ENCODE measurements around the gene TSGA10.

Gene TSGA10

DNA sequence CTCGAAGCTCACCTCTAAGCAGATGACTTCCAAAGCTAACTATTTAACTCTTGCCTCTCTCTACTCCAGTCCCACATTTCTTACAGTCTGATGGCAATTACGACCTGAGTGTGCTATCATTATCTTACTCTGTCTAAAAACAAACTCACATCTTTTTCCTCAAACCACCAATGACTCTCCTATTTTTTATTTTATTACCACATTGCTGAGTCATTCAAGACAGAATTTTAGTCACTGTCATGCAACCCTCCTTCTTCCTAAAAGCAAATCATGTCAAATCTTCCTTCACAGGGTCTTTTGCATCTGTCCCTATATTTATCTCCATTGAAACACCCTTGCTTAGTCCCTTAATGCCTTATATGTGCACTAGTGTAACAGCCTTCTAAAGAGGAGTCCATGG is 47.8 kb downstream of the TSGA10 start:
- ChIA-PET CTCF (interaction anchor here (1.7 kb wide), 1 partner anchor 10 kb away, joined by 4 read pairs; no protein-coding TSS in a partner anchor), POLR2A (no interaction called here)
- DNase-seq (ENCODE audit: extremely low spot score), result no peak
- TF ChIP-seq, protein P1, sequence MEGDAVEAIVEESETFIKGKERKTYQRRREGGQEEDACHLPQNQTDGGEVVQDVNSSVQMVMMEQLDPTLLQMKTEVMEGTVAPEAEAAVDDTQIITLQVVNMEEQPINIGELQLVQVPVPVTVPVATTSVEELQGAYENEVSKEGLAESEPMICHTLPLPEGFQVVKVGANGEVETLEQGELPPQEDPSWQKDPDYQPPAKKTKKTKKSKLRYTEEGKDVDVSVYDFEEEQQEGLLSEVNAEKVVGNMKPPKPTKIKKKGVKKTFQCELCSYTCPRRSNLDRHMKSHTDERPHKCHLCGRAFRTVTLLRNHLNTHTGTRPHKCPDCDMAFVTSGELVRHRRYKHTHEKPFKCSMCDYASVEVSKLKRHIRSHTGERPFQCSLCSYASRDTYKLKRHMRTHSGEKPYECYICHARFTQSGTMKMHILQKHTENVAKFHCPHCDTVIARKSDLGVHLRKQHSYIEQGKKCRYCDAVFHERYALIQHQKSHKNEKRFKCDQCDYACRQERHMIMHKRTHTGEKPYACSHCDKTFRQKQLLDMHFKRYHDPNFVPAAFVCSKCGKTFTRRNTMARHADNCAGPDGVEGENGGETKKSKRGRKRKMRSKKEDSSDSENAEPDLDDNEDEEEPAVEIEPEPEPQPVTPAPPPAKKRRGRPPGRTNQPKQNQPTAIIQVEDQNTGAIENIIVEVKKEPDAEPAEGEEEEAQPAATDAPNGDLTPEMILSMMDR (IDR thresholded peaks at IDR 0.05; ENCODE audit: control extremely low read depth, extremely low read depth, low read depth, missing control alignments), result no peak

DNA sequence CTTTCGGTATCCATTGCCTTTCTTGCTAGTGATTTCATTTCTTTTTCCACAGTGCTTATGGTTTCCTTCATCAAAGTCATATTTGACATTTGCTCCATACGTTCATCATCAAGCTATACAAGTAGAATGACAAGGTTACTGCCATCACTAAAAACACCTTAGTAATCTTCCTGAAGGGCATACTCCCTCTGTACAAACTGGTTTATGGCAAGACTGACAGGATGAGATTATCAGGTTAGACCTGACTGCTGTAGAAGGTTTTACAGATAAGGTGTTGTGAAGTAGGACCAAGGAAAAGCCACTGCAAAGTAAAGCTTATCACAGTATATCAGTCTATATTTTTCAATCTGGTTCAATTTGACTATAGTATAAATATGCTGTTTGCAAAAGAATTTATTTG is 50.7 kb downstream of the TSGA10 start:
- DNase-seq (ENCODE audit: extremely low spot score), result no peak
- ChIA-PET POLR2A (no interaction called here), CTCF (interaction anchor here (1.6 kb wide), 1 partner anchor 14 kb away, joined by 3 read pairs; no protein-coding TSS in a partner anchor)
- TF ChIP-seq, protein P1 (IDR thresholded peaks at IDR 0.05; ENCODE audit: control extremely low read depth, extremely low read depth, low read depth, missing control alignments), result no peak

DNA sequence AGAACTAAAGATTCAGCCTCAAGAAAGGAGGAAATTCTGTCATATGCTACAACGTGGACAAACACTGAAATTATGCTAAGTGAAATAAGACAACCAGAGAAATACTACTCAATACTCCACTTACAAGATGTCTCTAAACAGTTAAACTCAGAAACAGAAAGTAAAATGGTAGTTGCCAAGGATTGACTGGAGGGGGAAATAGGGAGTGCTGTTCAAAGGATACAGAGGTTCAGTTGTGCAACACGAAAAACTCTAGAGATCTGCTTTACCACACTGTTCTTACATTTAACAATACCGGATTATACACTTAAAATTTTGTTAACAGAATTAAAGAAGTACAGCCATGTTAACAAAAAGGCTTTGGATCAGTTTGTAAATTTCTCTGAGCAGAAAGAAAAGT is 53.0 kb downstream of the TSGA10 start:
- ChIA-PET CTCF (interaction anchor here (1.0 to 1.3 kb wide), 3 partner anchors 13 to 31 kb away, joined by 3 to 4 read pairs (median 3); no protein-coding TSS in a partner anchor), POLR2A (no interaction called here)
- no peak for DNase-seq (ENCODE audit: extremely low spot score)
- TF ChIP-seq, protein P1 (IDR thresholded peaks at IDR 0.05; ENCODE audit: control extremely low read depth, extremely low read depth, low read depth, missing control alignments), result no peak

DNA sequence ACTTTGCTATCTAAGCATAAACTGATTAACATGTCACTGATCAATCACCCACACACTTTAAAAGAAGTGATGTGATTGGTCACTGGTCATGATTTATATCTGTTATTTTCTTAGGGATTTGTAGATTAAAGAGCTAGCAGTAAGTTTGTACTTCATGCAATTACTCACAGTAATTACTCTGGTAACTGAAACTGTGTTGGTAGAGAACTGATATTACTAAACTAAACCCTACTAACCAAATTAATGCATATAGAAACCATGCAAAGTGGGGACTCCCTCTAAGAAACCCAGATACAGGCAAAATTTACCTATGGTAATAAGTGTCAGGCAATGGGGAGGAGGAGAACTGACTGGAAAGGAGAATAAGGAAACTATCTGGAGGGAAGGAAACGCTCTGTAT is 58.0 kb downstream of the TSGA10 start:
- ChIA-PET POLR2A (no interaction called here), CTCF (no interaction called here)
- DNase-seq (ENCODE audit: extremely low spot score), result no peak
- TF ChIP-seq, protein P1 (IDR thresholded peaks at IDR 0.05; ENCODE audit: control extremely low read depth, extremely low read depth, low read depth, missing control alignments), result no peak

DNA sequence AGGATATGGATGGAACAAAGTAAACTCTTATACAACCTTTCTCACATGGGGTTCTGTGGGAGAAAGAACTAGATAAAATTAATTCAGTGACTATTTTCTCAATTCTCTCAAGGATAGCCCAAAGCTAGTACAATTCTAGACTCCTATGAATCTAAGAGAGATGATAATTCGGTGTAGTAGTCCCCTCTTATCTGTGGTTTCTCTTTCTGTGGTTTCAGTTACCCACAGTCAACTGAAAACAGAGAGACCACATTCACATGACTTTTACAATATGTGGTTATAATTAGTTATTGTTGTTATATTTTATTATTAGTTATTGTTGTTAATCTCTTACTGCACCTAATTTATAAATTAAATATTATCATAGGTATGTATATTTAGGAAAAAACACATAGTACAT is 66.7 kb downstream of the TSGA10 start:
- ChIA-PET POLR2A (no interaction called here), CTCF (interaction anchor here (1.3 to 1.5 kb wide), 2 partner anchors 14 to 22 kb away, joined by 4 to 6 read pairs; no protein-coding TSS in a partner anchor)
- TF ChIP-seq, protein P1 (IDR thresholded peaks at IDR 0.05; ENCODE audit: control extremely low read depth, extremely low read depth, low read depth, missing control alignments), result no peak
- DNase-seq (ENCODE audit: extremely low spot score), result no peak

DNA sequence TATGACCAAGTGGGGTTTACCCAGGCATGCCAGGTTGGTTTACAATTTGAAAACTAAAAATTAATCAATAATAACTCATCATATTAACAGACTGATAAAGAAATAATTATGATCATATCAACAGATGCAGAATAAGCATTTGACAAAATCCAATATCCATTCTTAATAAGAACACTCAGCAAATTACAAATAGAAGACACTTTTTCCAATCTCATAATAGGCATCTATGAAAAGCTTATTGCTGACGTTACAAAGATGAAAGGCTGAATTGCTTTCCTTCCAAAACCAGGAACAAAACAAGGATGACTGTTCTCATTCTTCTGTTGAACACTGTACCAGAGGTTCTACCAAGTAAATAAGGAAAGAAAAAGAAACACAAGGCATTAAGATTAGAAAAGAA is 68.4 kb downstream of the TSGA10 start:
- CTCF ChIA-PET, result no interaction called here
- DNase-seq (ENCODE audit: extremely low spot score), result no peak
- TF ChIP-seq, protein P1 (IDR thresholded peaks at IDR 0.05; ENCODE audit: control extremely low read depth, extremely low read depth, low read depth, missing control alignments), result no peak
- POLR2A ChIA-PET, result no interaction called here

DNA sequence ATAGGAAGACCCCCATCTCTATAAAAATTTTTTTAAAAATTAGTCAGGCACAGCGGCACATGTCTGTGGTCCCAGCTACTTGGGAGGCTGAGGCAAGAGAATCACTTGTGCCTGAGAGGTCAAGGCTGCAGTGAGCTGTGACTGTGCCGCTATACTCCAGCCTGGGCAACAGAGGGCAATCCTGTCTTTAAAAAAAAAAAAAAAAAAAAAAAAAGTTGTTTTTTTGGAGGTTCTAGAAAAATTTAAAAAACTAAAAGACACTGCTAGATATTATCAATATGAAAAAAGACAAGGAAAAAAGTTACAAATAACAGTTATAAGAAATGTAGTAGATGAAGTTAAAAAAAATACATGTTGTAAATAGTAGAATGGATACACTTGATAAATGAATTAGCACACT is 69.3 kb downstream of the TSGA10 start:
- ChIA-PET POLR2A (no interaction called here), CTCF (no interaction called here)
- no peak for DNase-seq (ENCODE audit: extremely low spot score)
- TF ChIP-seq, protein P1 (IDR thresholded peaks at IDR 0.05; ENCODE audit: control extremely low read depth, extremely low read depth, low read depth, missing control alignments), result no peak
